ENCODE results near the gene JPT2.

Gene JPT2

GRCh38 chr16:1740781-1741490, 62.9 kb downstream of the JPT2 start:
- DNase-seq = no peak

GRCh38 chr16:1741553-1742165, 63.6 kb downstream of the JPT2 start:
- DNase-seq = no peak

- DNase-seq = no peak
Measured at GRCh38 chr16:1743376-1744337, 65.6 kb downstream of the JPT2 start.

DNA sequence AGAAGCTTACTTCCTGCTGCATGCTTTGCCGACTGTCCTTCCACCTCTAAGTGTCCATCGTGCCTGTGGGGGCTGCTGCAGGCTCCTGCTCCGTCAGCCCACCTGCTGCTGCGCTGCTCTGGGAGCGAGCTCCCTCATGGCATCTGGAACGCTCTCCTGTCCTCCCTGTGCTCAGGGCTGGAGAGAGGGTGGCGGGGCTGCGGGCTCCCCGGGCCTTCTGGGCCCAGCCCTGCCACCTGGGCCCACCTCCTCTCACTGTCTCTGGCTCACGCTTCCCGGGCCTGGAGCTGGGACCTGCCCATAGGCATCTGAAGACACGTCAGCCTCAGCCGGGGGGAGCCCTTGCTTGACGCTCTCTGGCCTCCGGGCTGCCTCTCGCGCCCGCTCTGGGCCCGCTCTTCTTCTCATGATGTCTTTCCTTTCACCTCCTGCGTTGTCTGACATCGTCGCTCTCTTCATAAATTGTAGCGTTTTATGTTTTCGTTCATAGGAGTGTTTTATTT, 66.3 kb downstream of the JPT2 start:
- no peak for DNase-seq

DNA sequence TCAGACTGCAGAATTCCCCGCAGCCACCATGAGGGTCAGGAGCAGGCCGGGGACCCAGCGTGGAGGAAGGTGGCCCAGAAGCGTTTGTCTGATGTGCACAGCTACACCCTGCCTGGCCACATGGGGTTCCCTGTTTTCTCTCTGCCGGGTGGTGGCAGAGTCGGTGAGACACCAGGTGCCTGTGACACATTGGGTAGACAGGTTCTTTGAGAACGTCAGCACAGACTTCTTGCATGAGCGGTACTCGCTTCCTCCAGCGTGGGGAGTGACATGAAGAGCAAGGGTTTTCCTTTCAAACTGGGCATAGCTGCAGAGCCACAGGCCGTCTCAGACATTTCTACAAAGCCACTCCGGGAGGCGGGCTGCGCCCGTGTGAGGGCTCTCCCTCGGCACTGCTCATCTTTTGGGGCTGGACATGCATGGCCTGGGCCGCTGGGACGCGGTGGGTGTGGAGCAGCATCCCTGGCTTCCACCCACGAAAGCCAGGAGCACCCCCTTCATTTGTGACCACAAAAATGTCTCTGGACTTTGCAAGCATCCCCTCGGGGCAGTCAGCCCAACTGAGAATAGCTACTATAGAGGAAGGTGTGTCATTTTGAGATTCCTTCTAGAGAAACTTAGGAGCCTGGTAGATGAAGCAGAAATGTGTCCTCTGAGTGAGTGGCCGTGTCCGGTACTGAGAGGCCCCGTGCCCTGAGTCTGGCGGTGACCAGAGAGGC, 67.3 kb downstream of the JPT2 start:
- DNase-seq = no peak

GRCh38 chr16:1745900-1746692, 68.0 kb downstream of the JPT2 start:
- DNase-seq = no peak

GRCh38 chr16:1746693-1747195, 68.7 kb downstream of the JPT2 start:
- DNase-seq = no peak

- no peak for DNase-seq
Measured at GRCh38 chr16:1747934-1748333, 69.9 kb downstream of the JPT2 start.

- no peak for DNase-seq
Measured at GRCh38 chr16:1749152-1750117, 71.4 kb downstream of the JPT2 start.

Data from GOT3 (cell line).